Right ventricle myocardium inferior (tissue), 1 donor: Measurements from ENCODE around the gene BEND3. TPM values are rescaled to one million over a fixed set of nuclear protein-coding genes. Genes with fewer than 3 reads are reported as not detected.
"Not testable (repeated sequence)": the region's sequence is repeated elsewhere in the genome, so short reads cannot be mapped to it uniquely, and the experiment has no call there.

Experiments used
- ATAC-seq: fragments of 200-7000 bp; cut with Tn5 transposase; one replicate; pipeline ENCODE4 v1.9.1; 2020; ENCODE audit warnings: mild to moderate bottlenecking, moderate library complexity
- DNase-seq: peaks from one replicate; pipeline ENCODE4 v3.0.0; 2021; ENCODE audit errors: missing footprints
- intact Hi-C: fragments of 100-400 bp; cut with DNase I; formaldehyde crosslinking; loops from one replicate; pipeline ENCODE4 v1.11.0; 2022
- total RNA-seq: library from RNA; stranded (reverse); fragmentation: NEBNext Ultra II Directional; extraction: Animal tissue kit (Norgen Biotek cat#: 25700); gene quantifications from one replicate; pipeline ENCODE4 v1.2.1, GENCODE V29; 2021
- donor health status: DM: no; HTN: yes; CAD: no; lungs with severe emphysema.

BEND3 gene
- total RNA-seq, 1 donor from 2014 or later: 1.6 TPM

GRCh38 chr6:107101686-107102413, 13.5 kb downstream of the BEND3 start:
- no peak for ATAC-seq
- intact Hi-C loops: no loop called here
- no peak for DNase-seq

DNA sequence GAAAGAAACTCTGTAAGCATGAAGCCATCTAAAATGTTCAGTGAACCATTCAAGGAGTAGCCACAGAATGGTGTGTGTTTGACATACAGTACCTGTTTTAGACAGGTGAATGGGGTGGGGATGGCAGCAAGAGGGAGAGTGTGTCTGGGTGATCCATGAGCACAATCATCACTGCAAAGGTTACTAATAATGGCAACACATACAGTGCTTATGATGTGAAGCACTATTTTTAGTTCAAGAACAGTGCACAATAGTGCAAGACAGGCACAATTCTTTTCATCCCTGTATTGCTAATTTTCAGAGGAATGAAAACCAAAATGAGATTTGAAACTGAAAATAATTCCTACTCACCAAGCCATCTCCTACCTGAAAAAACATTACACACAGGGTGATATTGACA, 14.1 kb downstream of the BEND3 start:
- DNase-seq (no peak), ATAC-seq (no peak)
- intact Hi-C loops: no loop called here

GRCh38 chr6:107098436-107099307, 16.6 kb downstream of the BEND3 start:
- intact Hi-C loops: no loop called here
- DNase-seq (no peak), ATAC-seq (no peak)

DNA sequence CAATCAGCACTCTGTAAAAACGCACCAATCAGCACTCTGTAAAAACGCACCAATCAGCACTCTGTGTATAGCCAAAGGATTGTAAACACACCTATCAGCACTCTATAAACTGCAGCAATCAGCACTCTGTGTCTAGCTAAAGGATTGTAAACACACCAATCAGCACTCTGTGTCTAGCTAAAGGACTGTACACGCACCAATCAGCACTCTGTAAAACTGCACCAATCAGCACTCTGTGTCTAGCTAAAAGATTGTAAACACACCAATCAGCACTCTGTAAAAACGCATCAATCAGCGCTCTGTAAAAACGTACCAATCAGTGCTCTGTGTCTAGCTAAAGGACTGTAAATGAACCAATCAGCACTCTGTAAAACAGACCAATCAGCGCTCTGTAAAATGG, 30.9 kb downstream of the BEND3 start:
- intact Hi-C loops, ATAC-seq, DNase-seq: not testable (repeated sequence)

DNA sequence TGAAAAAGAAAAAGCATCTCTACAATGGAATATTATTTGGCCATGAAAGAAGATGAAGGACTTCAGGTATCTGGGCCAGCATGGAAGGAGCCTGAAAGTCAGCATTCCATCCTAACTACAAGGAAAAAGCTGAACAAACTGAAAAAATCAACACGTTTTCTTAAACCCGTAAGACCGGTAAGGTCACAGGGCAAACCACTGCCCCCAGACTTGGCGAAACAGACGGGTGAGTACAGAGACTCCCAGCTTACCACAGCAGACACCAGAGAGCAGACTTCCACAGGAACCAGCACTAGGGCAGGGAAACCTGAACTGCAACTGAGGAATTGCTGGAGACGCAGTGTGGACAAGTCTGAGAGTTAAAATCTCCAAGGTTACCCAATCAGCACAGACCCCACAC, 31.4 kb downstream of the BEND3 start:
- no peak for DNase-seq
- ATAC-seq: no peak
- intact Hi-C loops: no loop called here

DNA sequence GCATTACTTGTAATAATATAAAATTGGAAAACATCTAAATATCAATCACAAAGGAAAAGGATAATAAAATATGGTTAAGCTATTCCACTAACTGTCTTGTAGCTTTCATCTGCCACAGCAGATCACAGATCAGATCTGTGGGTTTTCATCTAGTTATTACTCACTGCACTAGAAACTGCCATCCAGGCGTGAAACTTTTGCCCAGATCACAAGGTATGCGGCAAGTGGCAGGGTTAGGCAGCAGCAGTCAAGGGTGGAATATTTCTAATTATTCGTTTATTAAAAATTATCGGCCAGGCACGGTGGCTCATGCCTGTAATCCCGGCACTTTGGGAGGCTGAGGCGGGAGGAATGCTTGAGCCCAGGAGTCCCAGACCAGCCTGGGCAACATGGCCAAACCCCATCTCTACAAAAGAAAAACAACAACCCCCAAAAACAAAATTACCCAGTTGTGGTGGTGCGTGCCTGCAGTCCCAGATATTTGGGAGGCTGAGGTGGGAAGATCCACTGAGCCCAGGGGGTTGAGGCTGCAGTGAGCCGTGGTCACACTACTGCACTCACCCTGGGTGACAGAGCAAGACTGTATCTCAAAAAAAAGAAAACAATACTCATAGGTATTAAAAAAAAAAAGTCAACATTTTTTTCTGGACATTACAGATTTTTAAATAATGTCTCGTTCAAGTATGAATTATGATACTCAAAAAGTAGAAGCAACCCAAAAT, 32.1 kb downstream of the BEND3 start:
- intact Hi-C loops: no loop called here
- DNase-seq (no peak), ATAC-seq (no peak)

DNA sequence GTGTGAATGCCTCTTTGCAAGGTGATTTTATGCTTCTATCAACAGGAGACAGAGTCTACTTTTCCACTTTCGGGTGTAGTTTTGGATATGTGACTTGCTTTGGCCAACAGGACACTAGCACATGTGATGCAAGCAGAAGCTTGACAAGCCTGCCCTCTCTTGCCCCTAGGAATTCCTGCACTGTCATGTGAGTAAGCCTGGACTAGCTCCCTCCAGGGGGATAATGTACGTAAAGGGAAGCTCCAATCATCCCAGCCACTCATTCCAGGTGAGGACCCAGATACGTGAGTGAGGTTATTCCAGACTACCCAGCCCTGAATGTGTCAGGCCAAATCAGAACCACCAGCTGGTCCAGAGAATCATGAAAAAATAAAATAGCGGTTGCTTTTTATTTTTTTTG, 33.3 kb downstream of the BEND3 start:
- intact Hi-C loops: no loop called here
- DNase-seq (no peak), ATAC-seq (peak; percentile 50)

- ATAC-seq (no peak), DNase-seq (no peak)
- intact Hi-C loops: no loop called here
Observed at GRCh38 chr6:107080036-107080435, 35.3 kb downstream of the BEND3 start.

GRCh38 chr6:107079429-107079828, 35.9 kb downstream of the BEND3 start:
- ATAC-seq (no peak), DNase-seq (no peak)
- intact Hi-C loops: no loop called here

DNA sequence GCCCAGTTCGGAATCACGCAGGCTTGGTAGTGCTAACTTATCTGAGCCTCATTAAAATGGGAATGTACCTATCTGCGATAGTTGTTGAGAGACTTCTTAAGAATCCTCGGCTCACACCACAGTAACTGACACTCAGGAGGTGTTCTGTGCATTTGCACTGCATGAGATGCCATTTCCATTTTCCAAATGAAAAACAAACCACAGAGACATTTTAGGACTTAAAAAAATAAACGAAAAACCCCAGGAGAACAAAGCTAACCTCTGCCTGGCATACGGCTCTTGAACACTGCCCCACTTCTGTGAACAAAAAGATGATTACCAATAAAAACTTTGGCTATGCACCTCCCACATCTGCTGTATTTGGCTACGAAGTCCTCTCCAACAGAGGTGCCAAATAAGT, 37.6 kb downstream of the BEND3 start:
- no peak for ATAC-seq
- DNase-seq: no peak
- intact Hi-C loops: no loop called here

- intact Hi-C loops: no loop called here
- ATAC-seq: no peak
Observed at GRCh38 chr6:107075951-107076381, 39.3 kb downstream of the BEND3 start.

GRCh38 chr6:107070686-107071085, 44.6 kb downstream of the BEND3 start:
- intact Hi-C loops: no loop called here
- ATAC-seq (no peak), DNase-seq (no peak)

More at GRCh38 chr6:107075951-107076381, 39.3 kb downstream of the BEND3 start:
- no peak for DNase-seq

GRCh38 chr6:107069631-107070548, 45.4 kb downstream of the BEND3 start:
- ATAC-seq (no peak), DNase-seq (no peak)
- intact Hi-C loops: no loop called here

GRCh38 chr6:107068691-107069630, 46.4 kb downstream of the BEND3 start:
- DNase-seq: no peak
- intact Hi-C loops: no loop called here
- no peak for ATAC-seq

DNA sequence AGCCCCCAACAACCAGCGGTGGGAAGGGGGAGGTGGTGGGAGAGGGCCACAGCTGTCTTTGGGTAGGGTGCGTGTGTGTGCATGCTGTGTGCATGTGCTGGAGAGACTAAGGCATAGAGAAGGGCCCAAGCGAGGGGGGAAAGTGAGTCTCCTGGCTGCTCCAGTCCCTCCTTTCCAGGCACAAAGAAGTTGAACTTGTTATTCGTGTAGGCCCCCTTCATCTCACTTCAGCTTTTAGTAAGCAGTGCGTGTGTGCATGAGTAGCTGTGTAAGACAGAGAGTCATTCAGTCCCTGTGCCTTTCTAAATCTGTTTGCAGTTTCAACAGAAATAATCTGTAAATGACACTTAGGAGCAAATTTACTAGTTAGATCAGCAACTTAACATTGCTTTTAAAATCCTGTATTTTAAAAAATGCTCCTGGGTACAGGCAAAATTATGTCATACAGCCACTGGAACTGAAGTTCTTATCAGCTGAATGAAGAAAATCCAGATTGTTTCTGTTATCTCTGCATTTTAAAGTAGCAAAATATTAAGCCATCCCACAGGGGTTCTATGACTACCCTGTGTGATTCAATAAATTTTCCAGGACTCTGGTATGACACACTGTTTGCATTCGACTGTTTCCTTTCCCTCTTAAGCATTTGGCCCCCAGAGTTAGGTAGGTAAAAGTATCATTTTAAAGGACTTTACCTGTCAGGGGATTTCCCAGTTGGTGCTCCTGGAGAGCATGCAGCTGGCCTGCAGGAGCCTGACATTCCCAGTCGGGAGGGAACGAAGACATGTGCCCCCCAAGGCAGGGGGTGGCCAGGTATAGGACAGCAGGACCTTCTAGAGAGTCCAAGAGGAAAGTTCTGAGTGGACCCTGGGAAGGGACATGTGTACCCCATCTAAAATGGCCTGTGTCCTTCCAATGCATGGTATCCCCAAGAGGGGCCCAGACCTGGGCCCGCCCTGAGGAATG, 48.3 kb downstream of the BEND3 start:
- ATAC-seq (no peak), DNase-seq (no peak)

GRCh38 chr6:107064579-107065065, 50.7 kb downstream of the BEND3 start:
- DNase-seq (no peak), ATAC-seq (no peak)
- intact Hi-C loops: no loop called here

More for the DNA sequence above, 48.3 kb downstream of the BEND3 start:
- intact Hi-C loops: no loop called here
